ENCODE results near the gene KCNJ10. TPM values are rescaled to one million over a fixed set of nuclear protein-coding genes. Genes with fewer than 3 reads are reported as not detected.
A peak's percentile ranks its signal among the peaks of the same experiment; 100 is the strongest.

Gene KCNJ10
- total and polyA plus RNA-seq, 5 experiments from 2014 or later = 0.29 TPM; not detected in 4

DNA sequence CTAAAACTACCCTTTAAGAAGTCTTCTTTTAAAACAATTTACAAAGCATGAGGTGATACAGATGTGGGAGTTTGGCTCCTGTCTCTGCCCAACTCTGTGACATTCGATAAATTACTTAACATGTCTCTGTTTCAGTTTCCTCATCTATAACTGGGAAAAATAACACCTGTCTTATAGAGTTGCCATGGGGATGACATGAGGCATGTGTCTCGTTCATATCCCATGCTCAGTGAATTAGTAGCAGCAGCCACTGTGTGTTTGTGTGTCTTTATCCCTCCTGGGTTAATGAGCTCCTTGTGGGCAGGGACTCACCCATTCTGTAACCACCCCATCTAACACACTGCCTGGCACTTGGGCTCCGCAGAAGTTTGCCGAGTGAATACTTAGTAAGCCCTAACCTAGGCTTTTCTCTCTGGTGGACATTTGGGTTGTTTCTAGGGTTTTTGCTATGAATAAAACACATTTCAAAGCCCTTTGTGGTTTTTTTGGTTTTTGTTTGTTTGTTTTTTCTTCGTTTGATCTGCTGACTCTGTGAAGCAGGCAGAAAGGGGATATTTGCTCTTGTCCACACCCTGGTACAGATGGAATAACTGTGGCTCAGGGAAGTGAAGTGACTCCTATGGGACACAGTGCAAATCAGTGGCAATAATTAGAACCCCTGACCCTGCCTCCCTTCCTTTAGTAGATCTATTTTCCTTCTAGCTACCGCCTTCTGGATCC, 10.6 kb upstream of the KCNJ10 start:
- H3K9me3 Mint-ChIP-seq = no peaks in the 10 kb centered on the region
- H3K4me1 Mint-ChIP-seq = peaks cover 8 to 15% (median 9%) of the 10 kb centered on the region in 4 donors
- no peak for DNase-seq
- H3K27ac Mint-ChIP-seq = no peak overlapping the region
- peaks cover 0 to 4% (median 0%) of the 10 kb centered on the region in 3 donors for H3K36me3 Mint-ChIP-seq
- peaks cover 38 to 70% (median 51%) of the 10 kb centered on the region in 5 donors for H3K27me3 Mint-ChIP-seq
- no peak overlapping the region for H3K4me3 Mint-ChIP-seq
- ATAC-seq = no peak
- POLR2A ChIA-PET = interaction anchor here (0.6 kb wide), 1 partner anchor 627 kb away, joined by 3 read pairs; no protein-coding TSS in a partner anchor

DNA sequence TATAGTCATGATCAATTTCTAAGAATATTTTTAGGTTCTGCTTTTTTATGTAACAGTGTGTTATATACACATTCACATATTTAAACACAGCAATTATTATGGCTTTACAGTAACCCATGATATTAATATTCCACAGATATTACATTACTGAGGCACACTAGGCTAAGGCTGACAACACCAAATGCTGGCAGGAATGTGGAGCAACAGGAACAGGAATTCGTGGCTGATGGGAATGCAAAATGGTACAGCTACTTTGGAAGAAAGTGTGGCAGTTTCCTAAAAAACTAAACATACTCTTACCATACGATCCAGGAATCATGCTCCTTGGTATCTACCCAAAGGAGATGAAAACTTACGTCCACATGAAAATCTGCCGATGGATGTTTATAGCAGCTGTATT, 9.5 kb upstream of the KCNJ10 start:
- Mint-ChIP-seq H3K4me3 (no peak overlapping the region), H3K9me3 (no peaks in the 10 kb centered on the region), H3K36me3 (peaks cover 0 to 2% (median 0%) of the 10 kb centered on the region in 3 donors), H3K27ac (no peak overlapping the region), H3K27me3 (peaks cover 44 to 81% (median 55%) of the 10 kb centered on the region in 5 donors), H3K4me1 (peaks cover 5 to 10% (median 6%) of the 10 kb centered on the region in 4 donors)
- ATAC-seq = no peak
- no peak for DNase-seq
- POLR2A ChIA-PET = no interaction called here

DNA sequence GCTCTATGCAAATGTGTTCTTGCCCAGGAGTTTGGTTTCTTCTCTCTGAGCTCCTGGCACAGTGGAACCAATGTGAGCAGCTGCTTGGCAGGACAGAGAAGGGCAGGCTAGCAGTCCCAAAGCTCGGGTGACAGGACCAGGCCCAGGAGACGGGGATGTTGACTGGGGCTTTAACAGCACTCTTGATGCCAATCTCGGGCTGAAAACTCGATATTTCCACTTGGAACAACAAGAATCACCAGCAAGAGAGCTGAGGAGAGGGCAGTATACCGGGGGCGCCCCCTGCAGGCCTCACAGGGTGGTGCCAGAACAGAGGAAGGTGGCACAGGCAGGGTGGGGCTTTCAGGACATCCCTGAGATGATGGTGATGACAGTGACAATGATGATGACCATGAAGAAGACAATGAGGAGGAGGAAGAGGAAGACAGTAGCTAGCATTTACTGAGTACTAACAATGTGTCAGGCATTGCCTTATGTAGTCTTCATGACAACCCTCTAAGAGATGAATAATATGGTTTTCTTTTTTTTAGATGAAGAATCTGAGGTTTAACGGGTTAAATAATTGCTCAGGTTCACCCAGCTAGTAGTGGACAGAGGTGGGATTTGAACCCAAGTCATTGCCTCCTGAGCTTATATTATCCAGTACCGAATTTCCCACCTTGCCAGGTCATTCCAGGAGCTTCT, 8.7 kb upstream of the KCNJ10 start:
- no peak overlapping the region for H3K27ac Mint-ChIP-seq
- H3K4me3 Mint-ChIP-seq = no peak overlapping the region
- peaks cover 47 to 83% (median 58%) of the 10 kb centered on the region in 5 donors for H3K27me3 Mint-ChIP-seq
- H3K9me3 Mint-ChIP-seq = no peaks in the 10 kb centered on the region
- H3K36me3 Mint-ChIP-seq = peaks cover 0 to 2% (median 0%) of the 10 kb centered on the region in 3 donors
- peak; percentile 32 to 67 (median 56) for DNase-seq
- POLR2A ChIA-PET = interaction anchor here (0.9 kb wide), 1 partner anchor 23 kb away, joined by 3 read pairs; no protein-coding TSS in a partner anchor
- peak; percentile 90 for ATAC-seq
- H3K4me1 Mint-ChIP-seq = peaks cover 0 to 5% (median 3%) of the 10 kb centered on the region in 4 donors

DNA sequence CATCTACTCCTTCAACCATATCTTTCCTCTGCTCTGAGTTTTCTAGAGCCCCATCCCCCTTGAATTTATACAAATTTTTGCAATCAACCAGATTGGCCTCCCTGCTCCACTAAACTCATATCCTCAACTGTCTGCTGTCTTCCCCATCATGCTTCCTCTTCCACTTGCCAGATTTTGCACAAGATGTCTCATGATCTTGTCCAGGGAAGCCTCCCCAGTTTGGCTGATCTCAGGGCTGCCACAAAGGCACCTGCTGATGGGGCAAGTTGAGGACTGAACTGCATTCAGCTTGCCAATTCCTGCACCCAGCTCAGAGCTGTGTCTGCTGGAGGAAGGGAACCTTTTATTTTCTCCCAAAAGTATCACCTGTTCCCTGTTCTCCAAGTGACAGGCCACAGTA, 7.5 kb upstream of the KCNJ10 start:
- DNase-seq (no peak), ATAC-seq (no peak)
- peaks cover 0 to 2% (median 1%) of the 10 kb centered on the region in 3 donors for H3K36me3 Mint-ChIP-seq
- no peaks in the 10 kb centered on the region for H3K9me3 Mint-ChIP-seq
- H3K4me3 Mint-ChIP-seq = no peak overlapping the region
- peaks cover 52 to 79% (median 61%) of the 10 kb centered on the region in 5 donors for H3K27me3 Mint-ChIP-seq
- no peak overlapping the region for H3K27ac Mint-ChIP-seq
- H3K4me1 Mint-ChIP-seq = peaks cover 0 to 3% (median 0%) of the 10 kb centered on the region in 4 donors
- POLR2A ChIA-PET = interaction anchor here (0.6 kb wide), 1 partner anchor 30 kb away, joined by 3 read pairs; no protein-coding TSS in a partner anchor

DNA sequence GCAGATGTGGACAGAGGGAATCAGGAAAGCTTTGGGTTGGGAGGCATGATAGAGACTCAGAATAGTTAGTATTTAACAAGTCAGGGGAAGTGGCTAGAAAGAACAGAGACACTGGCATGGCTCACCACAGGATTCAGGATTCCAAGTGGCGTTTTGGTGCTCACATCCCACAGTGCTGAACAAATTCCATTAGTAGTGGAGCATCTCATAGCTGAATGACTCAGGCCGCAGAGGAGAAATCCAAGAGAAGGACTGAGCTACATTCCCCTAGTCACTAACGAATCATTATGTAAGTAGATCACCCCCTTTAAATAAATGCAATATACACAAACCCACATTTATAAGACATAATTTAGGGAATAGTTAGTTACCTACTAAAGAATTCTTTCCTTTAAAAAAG, 6.3 kb upstream of the KCNJ10 start:
- ATAC-seq (no peak), DNase-seq (no peak)
- POLR2A ChIA-PET = no interaction called here
- Mint-ChIP-seq H3K4me3 (no peak overlapping the region), H3K9me3 (peaks cover 0 to 2% (median 0%) of the 10 kb centered on the region in 9 donors), H3K27me3 (peaks cover 54 to 79% (median 63%) of the 10 kb centered on the region in 5 donors), H3K4me1 (peaks cover 0 to 7% (median 6%) of the 10 kb centered on the region in 4 donors), H3K36me3 (peaks cover 0 to 2% (median 1%) of the 10 kb centered on the region in 3 donors), H3K27ac (no peak overlapping the region)

DNA sequence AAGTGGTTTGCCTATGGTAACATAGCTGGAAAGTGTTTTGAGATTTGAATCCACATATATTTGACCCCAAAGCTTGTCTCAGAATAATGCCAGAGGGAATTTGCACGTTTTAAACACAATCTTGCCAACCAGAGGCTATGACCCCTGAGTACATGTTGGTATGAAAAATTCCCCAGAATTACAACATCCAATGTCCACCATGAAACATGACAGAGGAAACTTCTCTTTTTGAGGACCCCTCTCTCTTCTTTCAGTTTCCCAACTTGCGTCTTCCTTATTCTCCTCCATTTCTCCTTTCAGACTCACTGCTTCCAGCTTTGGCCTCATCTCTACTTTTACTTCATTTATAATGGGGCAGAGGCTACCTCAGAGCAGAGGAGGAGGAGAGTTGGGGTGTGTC, 5.9 kb upstream of the KCNJ10 start:
- H3K4me1 Mint-ChIP-seq = peaks cover under 1 to 8% (median 6%) of the 10 kb centered on the region in 4 donors
- ATAC-seq (no peak), DNase-seq (no peak)
- POLR2A ChIA-PET = no interaction called here
- no peak overlapping the region for H3K4me3 Mint-ChIP-seq
- peaks cover 49 to 75% (median 59%) of the 10 kb centered on the region in 5 donors for H3K27me3 Mint-ChIP-seq
- H3K9me3 Mint-ChIP-seq = peaks cover 0 to 2% (median 0%) of the 10 kb centered on the region in 9 donors
- H3K27ac Mint-ChIP-seq = no peak overlapping the region
- peaks cover 0 to 1% (median under 1%) of the 10 kb centered on the region in 3 donors for H3K36me3 Mint-ChIP-seq

DNA sequence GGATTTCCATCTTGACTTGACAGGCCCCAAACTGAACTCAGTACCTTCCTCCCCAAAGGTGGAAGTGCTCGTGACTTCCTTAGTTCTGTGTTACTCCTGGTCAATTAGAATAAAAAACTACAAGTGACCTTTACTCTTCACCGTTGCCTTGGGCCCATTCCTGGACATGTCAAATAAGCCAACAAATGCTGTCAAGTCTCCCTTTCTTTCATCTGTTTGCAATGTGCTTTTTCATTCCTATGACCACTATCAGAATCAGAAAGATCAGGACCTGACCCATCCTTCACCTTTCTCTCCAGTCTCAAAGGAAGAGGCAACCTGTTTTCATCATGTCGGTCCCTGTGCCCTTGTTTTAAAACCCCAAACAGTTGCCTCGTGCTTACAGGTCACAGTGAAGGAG, 4.9 kb upstream of the KCNJ10 start:
- POLR2A ChIA-PET = interaction anchor here (1.0 kb wide), 1 partner anchor 29 kb away, joined by 3 read pairs; no protein-coding TSS in a partner anchor

DNA sequence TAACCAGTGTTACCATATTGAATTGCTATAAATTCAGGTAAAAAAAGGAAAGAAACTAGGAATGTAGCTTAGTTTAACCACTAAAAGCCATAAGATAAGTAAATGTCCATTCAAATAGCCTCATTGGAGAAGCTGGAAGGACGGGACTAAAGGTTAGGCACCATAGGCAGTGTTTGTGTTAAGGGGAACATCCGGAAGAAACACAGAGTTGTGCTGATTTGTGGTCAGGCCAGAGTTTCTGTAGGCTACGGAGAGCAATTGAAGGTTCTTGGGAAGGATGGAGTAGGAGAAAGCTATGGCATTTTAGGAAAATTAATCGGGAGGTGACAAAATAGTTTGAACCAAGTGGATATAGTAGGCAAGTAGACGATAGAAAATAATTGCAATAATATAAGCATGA, 1.3 kb upstream of the KCNJ10 start:
- H3K4me3 Mint-ChIP-seq = peak overlapping the region in 3 of 10 donors; percentile 24 to 53 (median 30)
- H3K36me3 Mint-ChIP-seq = peaks cover 0 to 1% (median 0%) of the 10 kb centered on the region in 3 donors
- peak overlapping the region in 1 of 10 donors; percentile 48 for H3K27ac Mint-ChIP-seq
- H3K4me1 Mint-ChIP-seq = peaks cover 9 to 20% (median 15%) of the 10 kb centered on the region in 4 donors
- DNase-seq (peak in 1 of 10 donors; percentile 32), ATAC-seq (no peak)
- H3K27me3 Mint-ChIP-seq = peaks cover 25 to 37% (median 27%) of the 10 kb centered on the region in 5 donors
- peaks cover 0 to 2% (median 0%) of the 10 kb centered on the region in 9 donors for H3K9me3 Mint-ChIP-seq
- POLR2A ChIA-PET = no interaction called here

More for the DNA sequence above, 4.9 kb upstream of the KCNJ10 start:
- DNase-seq (no peak), ATAC-seq (no peak)
- Mint-ChIP-seq H3K36me3 (peaks cover 0 to 1% (median 0%) of the 10 kb centered on the region in 3 donors), H3K27ac (no peak overlapping the region), H3K27me3 (peaks cover 41 to 65% (median 54%) of the 10 kb centered on the region in 5 donors), H3K9me3 (peaks cover 0 to 2% (median 0%) of the 10 kb centered on the region in 9 donors), H3K4me1 (peaks cover 10 to 15% (median 12%) of the 10 kb centered on the region in 4 donors), H3K4me3 (no peak overlapping the region)

DNA sequence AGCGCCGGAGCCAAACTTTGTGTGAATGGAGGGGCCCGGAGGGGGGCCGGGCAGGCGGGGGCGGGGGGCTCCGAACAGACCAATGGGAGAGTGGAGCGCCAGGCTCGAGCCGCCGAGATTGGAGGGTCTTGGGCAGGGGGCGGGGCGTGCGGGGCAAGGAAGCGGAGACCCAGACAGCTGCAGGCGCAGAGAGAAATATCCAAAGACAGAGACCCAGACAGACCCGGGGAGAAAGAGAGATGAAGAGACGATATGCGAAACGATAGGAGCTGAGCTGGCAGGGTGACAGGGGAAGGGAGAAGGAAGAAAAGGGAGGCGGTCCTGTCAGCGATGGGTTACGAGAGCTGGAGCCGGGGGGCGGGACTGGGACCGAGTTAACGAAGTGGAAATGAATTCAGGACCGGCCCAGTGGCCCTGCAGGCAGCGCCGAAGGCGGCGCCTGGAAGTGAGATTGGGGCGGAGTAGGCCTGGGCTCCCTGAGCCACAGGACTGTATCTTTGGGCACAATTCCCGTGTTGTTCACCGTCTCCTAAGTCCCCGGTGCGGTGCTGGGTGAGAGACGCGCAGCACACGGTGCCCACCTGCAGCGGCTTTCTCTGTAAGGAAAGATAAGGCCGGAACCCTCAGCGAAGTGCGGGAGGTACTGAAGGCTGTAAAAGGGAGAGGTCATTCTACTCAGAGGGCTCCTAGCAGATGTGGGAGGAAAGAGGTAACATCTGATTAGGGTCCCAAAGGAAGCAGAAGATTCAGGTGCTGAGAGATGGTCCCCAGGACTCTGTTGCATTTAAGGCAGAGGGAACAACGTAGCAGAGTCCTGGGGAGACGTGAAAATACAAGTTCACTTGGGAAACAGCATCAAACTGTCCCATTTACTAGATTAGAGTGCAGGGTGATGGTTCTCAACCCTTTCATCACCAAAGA, 543 bp upstream of the KCNJ10 start:
- POLR2A ChIA-PET = interaction anchor here (1.1 kb wide), 1 partner anchor 28 kb away, joined by 8 read pairs; the partner anchor contains the start of gene IGSF8
- Mint-ChIP-seq H3K9me3 (peaks cover 0 to 2% (median 0%) of the 10 kb centered on the region in 9 donors), H3K36me3 (peaks cover 0 to 1% (median 0%) of the 10 kb centered on the region in 3 donors), H3K27me3 (peaks cover 19 to 34% (median 23%) of the 10 kb centered on the region in 5 donors), H3K4me3 (peak overlapping the region; percentile 89 to 98 (median 95)), H3K27ac (peak overlapping the region; percentile 8 to 90 (median 60)), H3K4me1 (peaks cover 9 to 20% (median 15%) of the 10 kb centered on the region in 4 donors)
- DNase-seq = peak; percentile 72 to 91 (median 84)
- peak; percentile 95 to 96 for ATAC-seq

DNA sequence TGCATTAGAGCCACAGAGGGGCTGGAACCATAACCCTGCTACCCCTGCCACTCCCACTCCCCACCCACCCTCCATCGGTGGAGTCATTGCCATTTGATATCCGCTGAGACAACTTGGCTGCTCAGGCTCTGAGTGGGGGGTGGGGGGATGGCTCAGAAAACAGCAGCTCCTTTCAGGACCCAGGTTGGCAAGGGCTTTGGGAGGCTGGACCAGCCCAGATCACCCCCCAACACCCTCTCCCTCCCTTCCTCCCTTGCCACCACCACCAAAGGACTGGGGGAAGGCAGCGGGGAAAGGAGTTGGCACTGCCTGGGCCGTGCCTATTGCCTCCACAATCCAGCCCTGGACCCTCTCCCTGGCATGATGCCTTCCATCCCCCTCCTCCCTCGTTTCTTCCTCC, 1.7 kb downstream of the KCNJ10 start:
- H3K4me3 Mint-ChIP-seq = peak overlapping the region in 1 of 10 donors; percentile 81
- H3K9me3 Mint-ChIP-seq = peaks cover 0 to 2% (median 0%) of the 10 kb centered on the region in 9 donors
- peaks cover 0 to 1% (median 0%) of the 10 kb centered on the region in 3 donors for H3K36me3 Mint-ChIP-seq
- peaks cover 10 to 24% (median 12%) of the 10 kb centered on the region in 5 donors for H3K27me3 Mint-ChIP-seq
- DNase-seq (no peak), ATAC-seq (no peak)
- H3K4me1 Mint-ChIP-seq = peaks cover 9 to 20% (median 15%) of the 10 kb centered on the region in 4 donors
- POLR2A ChIA-PET = no interaction called here
- peak overlapping the region in 2 of 10 donors; percentile 9 to 64 for H3K27ac Mint-ChIP-seq

DNA sequence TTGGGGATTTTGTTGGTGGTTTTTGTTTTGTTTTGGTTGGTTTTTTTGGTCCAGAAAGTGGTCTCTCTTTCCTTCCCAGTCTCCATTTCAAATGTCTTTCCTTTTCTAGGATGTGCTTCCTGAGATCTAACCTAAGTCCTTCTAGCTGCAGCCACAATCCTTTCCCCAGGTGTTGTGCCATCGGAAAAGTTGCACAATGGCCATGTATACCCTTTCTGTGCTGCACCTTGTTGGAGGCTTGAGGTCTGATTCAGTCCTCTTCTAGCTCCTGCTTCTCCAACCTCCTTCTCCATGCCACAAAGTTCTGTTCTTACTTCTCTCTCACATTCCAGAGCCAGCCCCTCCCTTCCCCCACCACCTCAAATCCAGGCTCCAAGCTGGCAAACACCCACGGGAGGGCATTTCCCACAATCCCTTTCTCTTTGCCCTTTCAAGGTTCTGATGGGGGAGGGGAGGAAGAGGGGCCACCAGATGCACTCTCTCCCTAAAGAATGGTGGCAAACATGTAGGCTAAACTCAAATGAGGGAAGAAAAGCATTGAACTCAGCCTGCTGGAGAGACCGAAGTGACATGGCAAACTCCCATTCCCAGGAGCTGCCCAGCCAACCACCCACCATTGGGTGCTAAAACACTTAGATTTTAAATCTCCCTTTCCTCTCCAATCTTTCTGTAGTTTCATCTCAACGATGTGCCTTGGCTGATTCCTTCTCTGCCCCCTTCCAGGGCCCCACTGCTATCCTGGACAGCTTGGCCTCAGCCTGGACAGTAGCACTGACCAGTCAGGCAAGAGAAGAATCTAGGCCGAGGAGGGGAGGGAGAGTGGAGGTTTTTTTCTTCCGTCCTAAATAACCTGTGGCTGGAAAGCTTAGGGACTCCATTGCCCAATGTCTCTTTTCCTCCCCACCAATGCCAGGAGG, 2.9 kb downstream of the KCNJ10 start:
- H3K27ac Mint-ChIP-seq = peak overlapping the region in 1 of 10 donors; percentile 76
- POLR2A ChIA-PET = interaction anchor here (1.2 kb wide), 1 partner anchor 218 kb away, joined by 3 read pairs; the partner anchor contains the start of gene PEX19
- peaks cover 8 to 18% (median 9%) of the 10 kb centered on the region in 5 donors for H3K27me3 Mint-ChIP-seq

More for the DNA sequence above, 2.9 kb downstream of the KCNJ10 start:
- no peaks in the 10 kb centered on the region for H3K36me3 Mint-ChIP-seq
- peaks cover 9 to 20% (median 15%) of the 10 kb centered on the region in 4 donors for H3K4me1 Mint-ChIP-seq
- H3K9me3 Mint-ChIP-seq = peaks cover 0 to 2% (median 0%) of the 10 kb centered on the region in 9 donors
- ATAC-seq (no peak), DNase-seq (no peak)
- H3K4me3 Mint-ChIP-seq = no peak overlapping the region
